Nasal cavity respiratory epithelium epithelial cell of viscerocranial mucosa (primary cell): ENCODE measurements around the gene TBC1D3H. TPM values are rescaled to one million over a fixed set of nuclear protein-coding genes. Genes with fewer than 3 reads are reported as not detected.

Experiments
- total RNA-seq: library from RNA; depleted of rRNA; stranded (reverse); fragments of >200 nt; gene quantifications from 2 replicates; pipeline ENCODE4 v1.2.3, GENCODE V29; 2014

The TBC1D3H gene
- total RNA-seq: not detected in 2 replicates

GRCh38 chr17:36388385-36389245 is at the start of gene TBC1D3H:
Gene TBC1D3H, minus strand, starts transcription at chr17:36388435. Its CDS starts 1,540 bp downstream, at chr17:36386895.

Other genes starting within 250 kb of the TBC1D3H start
- 1.4 and 3.2 TPM in 2 replicates for gene TBC1D3B, start 211.8 kb downstream of the TBC1D3H start, total RNA-seq
- gene CCL3L1, start 191.7 kb downstream of the TBC1D3H start, total RNA-seq: not detected in 2 replicates
- gene CCL4L2, start 177.4 kb downstream of the TBC1D3H start, total RNA-seq: not detected in 2 replicates
- 0.07 TPM in 1 of 2 replicates, not detected in the other for gene TBC1D3I, start 123.9 kb downstream of the TBC1D3H start, total RNA-seq
- gene TBC1D3G, start 64.6 kb downstream of the TBC1D3H start, total RNA-seq: not detected in 2 replicates
- gene ZNHIT3, start 98.2 kb upstream of the TBC1D3H start, total RNA-seq: 21.8 and 39.0 TPM in 2 replicates
- 77.9 and 84.7 TPM in 2 replicates for gene MYO19, start 146.4 kb upstream of the TBC1D3H start, total RNA-seq
- 13.9 and 14.4 TPM in 2 replicates for gene PIGW, start 146.6 kb upstream of the TBC1D3H start, total RNA-seq
- gene GGNBP2, start 156.5 kb upstream of the TBC1D3H start, total RNA-seq: 80.0 and 96.0 TPM in 2 replicates
- gene DHRS11, start 203.4 kb upstream of the TBC1D3H start, total RNA-seq: 7.2 and 7.7 TPM in 2 replicates
- gene MRM1, start 213.1 kb upstream of the TBC1D3H start, total RNA-seq: 6.2 and 9.0 TPM in 2 replicates